ENCODE results near the gene GPR156. TPM values are rescaled to one million over a fixed set of nuclear protein-coding genes. Genes with fewer than 3 reads are reported as not detected.

The GPR156 gene
- total and polyA plus RNA-seq, 3 donors from 2014 or later = 5.5 to 12.7 (median 7.3) TPM

DNA sequence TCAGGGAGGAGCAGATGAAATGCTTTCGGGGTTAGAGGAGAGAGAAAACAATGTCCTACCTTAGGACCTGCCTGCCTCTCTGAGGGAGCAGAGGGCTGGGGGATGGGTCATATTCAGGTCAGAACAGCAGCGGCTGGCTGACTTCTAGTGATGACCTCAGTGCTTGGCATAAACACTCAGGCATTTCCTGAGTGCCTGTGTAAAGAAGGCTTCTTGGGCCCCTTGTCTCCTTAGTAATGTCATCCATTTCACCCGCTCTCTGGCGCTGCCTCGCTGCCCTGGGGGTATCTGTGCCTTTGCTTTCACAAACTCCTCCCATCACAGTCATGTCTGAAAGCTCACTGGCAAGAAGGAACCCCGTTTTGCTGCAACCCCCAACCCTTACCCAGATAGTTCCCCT lies 107.9 kb downstream of the GPR156 start:
- DNase-seq = no peak
- no peak overlapping the region for H3K27ac ChIP-seq

DNA sequence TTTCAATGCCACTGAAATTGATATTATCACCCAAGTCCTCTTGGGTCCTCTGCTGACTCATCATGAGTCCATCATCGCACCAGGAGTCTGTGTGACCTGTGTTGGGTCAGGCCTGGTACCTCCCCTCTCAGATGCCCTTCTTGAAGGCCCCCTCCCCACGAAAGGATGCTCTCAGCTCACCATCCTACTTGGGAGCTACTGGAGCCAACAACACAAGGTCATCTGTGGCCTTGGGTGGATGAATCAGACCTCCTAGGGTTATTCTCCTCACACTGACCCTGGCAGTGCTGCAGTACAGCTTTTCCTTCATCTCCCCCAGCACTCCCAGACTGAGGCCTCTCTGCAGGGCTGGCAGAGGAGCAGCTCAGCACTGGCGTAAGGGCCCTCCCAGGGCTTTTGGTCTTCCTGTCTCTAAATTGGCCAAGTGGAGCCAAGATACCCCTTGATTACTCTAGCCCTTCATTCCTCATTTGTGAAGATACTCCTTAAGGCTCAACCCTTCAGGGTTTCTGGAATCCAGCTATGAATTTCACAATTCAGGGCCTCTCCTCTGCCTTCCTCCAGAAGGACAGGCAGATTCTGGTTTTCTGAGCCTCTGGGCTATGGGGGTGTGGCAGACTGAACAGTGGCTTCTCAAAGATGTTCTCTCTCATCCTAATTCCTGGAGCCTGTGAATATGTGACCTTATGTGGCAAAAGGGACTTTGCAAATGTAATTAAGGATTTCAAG lies 110.0 kb downstream of the GPR156 start:
- 98 to 100% methylated on average over 2 of the region's 3 CpGs for WGBS, 2 donors
- no peak overlapping the region for H3K4me3 ChIP-seq
- no peaks in the 10 kb centered on the region for H3K4me1 ChIP-seq
- no peak for DNase-seq
- TF ChIP-seq POLR2A (IDR thresholded peaks at IDR 0.05) = no peak
- TF ChIP-seq, protein P1, sequence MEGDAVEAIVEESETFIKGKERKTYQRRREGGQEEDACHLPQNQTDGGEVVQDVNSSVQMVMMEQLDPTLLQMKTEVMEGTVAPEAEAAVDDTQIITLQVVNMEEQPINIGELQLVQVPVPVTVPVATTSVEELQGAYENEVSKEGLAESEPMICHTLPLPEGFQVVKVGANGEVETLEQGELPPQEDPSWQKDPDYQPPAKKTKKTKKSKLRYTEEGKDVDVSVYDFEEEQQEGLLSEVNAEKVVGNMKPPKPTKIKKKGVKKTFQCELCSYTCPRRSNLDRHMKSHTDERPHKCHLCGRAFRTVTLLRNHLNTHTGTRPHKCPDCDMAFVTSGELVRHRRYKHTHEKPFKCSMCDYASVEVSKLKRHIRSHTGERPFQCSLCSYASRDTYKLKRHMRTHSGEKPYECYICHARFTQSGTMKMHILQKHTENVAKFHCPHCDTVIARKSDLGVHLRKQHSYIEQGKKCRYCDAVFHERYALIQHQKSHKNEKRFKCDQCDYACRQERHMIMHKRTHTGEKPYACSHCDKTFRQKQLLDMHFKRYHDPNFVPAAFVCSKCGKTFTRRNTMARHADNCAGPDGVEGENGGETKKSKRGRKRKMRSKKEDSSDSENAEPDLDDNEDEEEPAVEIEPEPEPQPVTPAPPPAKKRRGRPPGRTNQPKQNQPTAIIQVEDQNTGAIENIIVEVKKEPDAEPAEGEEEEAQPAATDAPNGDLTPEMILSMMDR (IDR thresholded peaks at IDR 0.05) = no peak
- intact Hi-C loops (cut with DNase I; ENCODE audit: low total_unique reads) = no loop called here
- H3K27me3 ChIP-seq = no peaks in the 10 kb centered on the region
- no peaks in the 10 kb centered on the region for H3K36me3 ChIP-seq (ENCODE audit: low read depth, missing control alignments)
- H3K27ac ChIP-seq = no peak overlapping the region
- H3K9me3 ChIP-seq = no peaks in the 10 kb centered on the region

More for the DNA sequence above, 107.9 kb downstream of the GPR156 start:
- Histone ChIP-seq H3K4me3 (no peak overlapping the region), H3K27me3 (no peaks in the 10 kb centered on the region), H3K9me3 (no peaks in the 10 kb centered on the region), H3K36me3 (ENCODE audit: low read depth, missing control alignments) (no peaks in the 10 kb centered on the region), H3K4me1 (no peaks in the 10 kb centered on the region)
- 59 to 70% methylated on average over 6 of the region's 6 CpGs for WGBS, 2 donors
- no peak for TF ChIP-seq POLR2A (IDR thresholded peaks at IDR 0.05)
- TF ChIP-seq, protein P1 (IDR thresholded peaks at IDR 0.05) = no peak
- intact Hi-C loops (cut with DNase I; ENCODE audit: low total_unique reads) = no loop called here

DNA sequence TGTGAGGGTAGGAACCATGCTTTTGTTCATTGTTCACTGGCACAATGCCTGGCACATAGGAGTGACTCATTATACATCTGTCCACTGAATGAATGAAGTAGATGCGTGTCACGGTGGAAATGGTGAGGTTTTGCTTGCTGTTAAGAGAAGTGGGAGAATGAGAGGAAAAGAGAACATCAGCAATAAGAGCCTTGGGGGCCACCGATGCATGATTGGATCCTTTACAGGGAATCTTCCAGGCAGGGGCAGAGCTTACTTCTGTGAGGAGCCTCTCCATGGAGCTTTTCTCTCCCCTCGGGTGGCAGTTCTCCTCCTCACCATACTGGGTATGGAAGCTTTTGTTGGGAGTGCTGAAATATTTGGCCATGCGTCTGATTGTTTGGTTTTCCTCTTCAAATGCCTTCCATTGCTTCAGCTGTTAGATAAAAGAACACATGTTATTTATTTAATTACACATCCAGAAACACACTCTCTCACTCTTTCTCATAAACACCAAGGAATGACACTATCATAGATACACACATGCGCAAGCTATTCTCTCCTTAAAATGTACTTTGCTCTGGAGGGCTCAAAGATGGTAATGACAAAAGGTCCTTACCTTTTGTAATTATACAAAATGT lies 111.9 kb downstream of the GPR156 start:
- TF ChIP-seq POLR2A (IDR thresholded peaks at IDR 0.05) = no peak
- TF ChIP-seq, protein P1 (IDR thresholded peaks at IDR 0.05) = no peak
- no peaks in the 10 kb centered on the region for H3K9me3 ChIP-seq
- no peaks in the 10 kb centered on the region for H3K4me1 ChIP-seq
- no peaks in the 10 kb centered on the region for H3K27me3 ChIP-seq
- WGBS, 2 donors = 93 to 97% methylated on average over 6 of the region's 6 CpGs
- H3K27ac ChIP-seq = no peak overlapping the region
- DNase-seq = no peak
- no peak overlapping the region for H3K4me3 ChIP-seq
- no peaks in the 10 kb centered on the region for H3K36me3 ChIP-seq (ENCODE audit: low read depth, missing control alignments)
- intact Hi-C loops (cut with DNase I; ENCODE audit: low total_unique reads) = no loop called here

- 68 to 72% methylated on average over 6 of the region's 6 CpGs for WGBS, 2 donors
- Histone ChIP-seq H3K4me3 (no peak overlapping the region), H3K27me3 (no peaks in the 10 kb centered on the region), H3K27ac (no peak overlapping the region), H3K9me3 (no peaks in the 10 kb centered on the region), H3K36me3 (ENCODE audit: low read depth, missing control alignments) (no peaks in the 10 kb centered on the region), H3K4me1 (no peaks in the 10 kb centered on the region)
- intact Hi-C loops (cut with DNase I; ENCODE audit: low total_unique reads) = no loop called here
- no peak for DNase-seq
- TF ChIP-seq, protein P1 (IDR thresholded peaks at IDR 0.05) = no peak
- no peak for TF ChIP-seq POLR2A (IDR thresholded peaks at IDR 0.05)
Measured at GRCh38 chr3:120172070-120172469, 113.0 kb downstream of the GPR156 start.

Data from testis (tissue), 3 donors.